T-helper 17 cell (primary cell): Measurements from ENCODE around the gene SBK1. TPM values are rescaled to one million over a fixed set of nuclear protein-coding genes. Genes with fewer than 3 reads are reported as not detected.

Experiments used
- ATAC-seq: fragments of 150-1000 bp; cut with Tn5 transposase; 2 replicates; pipeline ENCODE4 v1.10.0; 2021; ENCODE audit warnings: mild to moderate bottlenecking, moderate library complexity
- DNase-seq, 3 donors: peaks; one replicate each; pipeline versions ENCODE4 v3.0.0 to v3.0.0-alpha.2; 2020 to 2021
- H3K9me3 ChIP-seq: one replicate; pipeline ENCODE4 v1.7.0; 2013; ENCODE audit warnings: low read length, mild to moderate bottlenecking; ENCODE audit not compliant: control insufficient read depth, poor library complexity, severe bottlenecking
- H3K27ac Mint-ChIP-seq: one replicate; pipeline ENCODE4 v1.8.0; 2022; ENCODE audit warnings: mild to moderate bottlenecking, moderate library complexity, mixed read lengths
- H3K27me3 Mint-ChIP-seq: one replicate; pipeline ENCODE4 v1.8.0; 2022; ENCODE audit warnings: mixed read lengths
- H3K36me3 Mint-ChIP-seq: one replicate; pipeline ENCODE4 v1.8.0; 2022; ENCODE audit warnings: low read depth, mixed read lengths
- H3K4me1 Mint-ChIP-seq: one replicate; pipeline ENCODE4 v1.8.0; 2022; ENCODE audit warnings: mild to moderate bottlenecking, mixed read lengths
- H3K4me3 Mint-ChIP-seq: one replicate; pipeline ENCODE4 v1.8.0; 2022; ENCODE audit warnings: mild to moderate bottlenecking, moderate library complexity, mixed read lengths
- total RNA-seq, 4 donors: library from RNA in 2 of 4; stranded (reverse) in 2 of 4; gene quantifications; one replicate each; pipeline ENCODE4 v1.2.3 and lab custom pipeline; 2022 to 2026

Gene SBK1
- total RNA-seq, 2 donors from 2014 or later = 14.7 to 17.7 TPM

GRCh38 chr16:28265822-28266221 lies 26.5 kb upstream of the SBK1 start:
- ATAC-seq (no peak), DNase-seq (no peak)
- Mint-ChIP-seq H3K27me3 (peaks cover 18% of the 10 kb centered on the region), H3K36me3 (peaks cover 3% of the 10 kb centered on the region), H3K27ac (no peak overlapping the region), H3K4me1 (peaks cover 10% of the 10 kb centered on the region), H3K4me3 (no peak overlapping the region)
- no peaks in the 10 kb centered on the region for H3K9me3 ChIP-seq

- H3K27ac Mint-ChIP-seq = no peak overlapping the region
- ATAC-seq = no peak
These were observed 25.0 kb upstream of the SBK1 start for GRCh38 chr16:28267356-28267755.

GRCh38 chr16:28273511-28273910 lies 18.8 kb upstream of the SBK1 start:
- Mint-ChIP-seq H3K36me3 (peaks cover 2% of the 10 kb centered on the region), H3K27me3 (peaks cover 25% of the 10 kb centered on the region), H3K4me3 (no peak overlapping the region), H3K4me1 (peaks cover 31% of the 10 kb centered on the region), H3K27ac (no peak overlapping the region)
- DNase-seq (no peak), ATAC-seq (no peak)
- H3K9me3 ChIP-seq = no peaks in the 10 kb centered on the region

More at GRCh38 chr16:28267356-28267755, 25.0 kb upstream of the SBK1 start:
- Mint-ChIP-seq H3K4me3 (no peak overlapping the region), H3K36me3 (peaks cover 2% of the 10 kb centered on the region), H3K4me1 (peaks cover 7% of the 10 kb centered on the region), H3K27me3 (peaks cover 15% of the 10 kb centered on the region)
- no peaks in the 10 kb centered on the region for H3K9me3 ChIP-seq
- DNase-seq = no peak

DNA sequence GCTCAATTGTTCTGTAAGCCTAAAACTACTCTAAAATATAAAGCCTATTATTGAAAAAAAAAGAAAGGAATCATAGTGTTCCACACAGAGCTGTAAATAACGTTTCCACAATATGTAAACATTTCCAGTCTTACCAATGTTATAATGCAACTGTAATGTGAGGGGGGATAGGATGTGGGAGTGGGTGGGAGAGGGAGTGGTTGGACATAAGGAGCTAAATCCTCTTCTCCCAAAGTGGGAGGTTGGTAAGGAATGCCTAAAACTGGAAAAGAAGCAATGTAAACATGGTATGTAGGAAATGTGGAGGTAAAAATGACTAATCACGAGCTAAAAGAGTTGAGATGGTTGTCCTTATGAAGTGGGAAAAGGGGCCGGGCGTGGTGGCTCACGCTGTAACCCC lies 17.6 kb upstream of the SBK1 start:
- peaks cover 36% of the 10 kb centered on the region for H3K4me1 Mint-ChIP-seq
- ATAC-seq (no peak), DNase-seq (no peak)
- H3K4me3 Mint-ChIP-seq = no peak overlapping the region
- H3K36me3 Mint-ChIP-seq = peaks cover 2% of the 10 kb centered on the region
- no peaks in the 10 kb centered on the region for H3K9me3 ChIP-seq
- peaks cover 25% of the 10 kb centered on the region for H3K27me3 Mint-ChIP-seq
- H3K27ac Mint-ChIP-seq = no peak overlapping the region

DNA sequence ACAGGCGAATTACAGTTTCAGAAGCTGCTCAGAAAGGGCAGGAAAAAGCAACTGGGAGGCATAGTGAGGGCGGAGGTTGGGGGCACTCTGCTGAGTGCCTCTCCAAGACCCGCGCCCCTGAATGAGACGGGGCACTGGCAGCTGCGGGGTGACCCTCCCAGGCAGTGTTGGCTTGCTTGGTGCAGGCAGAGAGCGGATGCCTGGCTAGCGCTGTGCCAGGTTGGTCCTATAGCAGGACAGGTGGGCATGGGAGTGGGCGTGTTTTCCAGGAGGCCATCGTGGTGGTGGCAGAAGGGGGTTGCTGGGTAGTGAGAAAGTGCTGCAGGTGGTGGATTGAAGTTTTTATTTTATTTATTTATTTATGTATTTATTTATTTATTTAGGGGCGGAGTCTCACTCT lies 16.0 kb upstream of the SBK1 start:
- Mint-ChIP-seq H3K27me3 (peaks cover 25% of the 10 kb centered on the region), H3K27ac (peak overlapping the region; percentile 93)
- DNase-seq = no peak

DNA sequence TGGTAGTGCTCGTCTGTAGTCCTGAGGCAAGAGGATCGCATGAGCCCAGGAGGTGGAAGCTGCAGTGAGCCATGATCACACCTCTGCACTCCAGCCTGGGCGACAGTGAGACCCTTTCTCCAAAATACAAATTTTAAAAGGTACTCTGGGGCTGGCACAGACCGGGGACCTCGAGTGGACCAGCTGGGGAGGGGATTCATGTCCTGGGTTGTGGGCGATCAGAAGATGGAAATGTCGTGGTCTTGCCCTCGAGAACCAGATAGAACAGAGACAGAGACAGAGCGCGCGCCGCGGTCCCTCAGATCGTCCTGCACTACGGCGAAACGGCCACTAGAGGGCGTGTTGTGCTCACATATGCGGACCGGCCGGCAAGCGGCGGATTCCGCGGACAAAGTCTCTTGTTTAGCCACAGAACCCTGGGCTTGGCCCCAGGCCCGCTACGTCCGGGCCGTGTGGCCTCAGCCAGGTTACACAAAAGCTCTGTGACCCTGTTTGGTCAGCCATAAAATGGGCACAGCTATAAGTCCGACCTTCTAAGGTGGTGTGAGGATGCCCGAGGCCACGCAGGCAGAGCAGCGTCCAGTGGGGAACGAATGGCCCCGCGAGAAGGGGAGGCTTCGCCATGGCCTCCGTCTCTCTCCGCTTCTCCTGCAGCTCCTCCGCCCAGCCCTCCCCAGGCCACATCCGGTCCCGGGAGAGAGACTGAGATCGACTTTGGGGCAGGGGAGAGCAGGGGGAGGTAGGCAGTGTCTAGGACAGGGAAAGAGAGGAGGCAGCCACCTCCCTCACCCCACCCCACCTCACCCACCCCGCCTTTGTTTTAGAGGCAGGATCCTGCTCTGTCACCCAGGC lies 14.6 kb upstream of the SBK1 start:
- peaks cover 25% of the 10 kb centered on the region for H3K27me3 Mint-ChIP-seq

More for the DNA sequence above, 16.0 kb upstream of the SBK1 start:
- no peaks in the 10 kb centered on the region for H3K9me3 ChIP-seq
- ATAC-seq = no peak
- Mint-ChIP-seq H3K4me3 (peak overlapping the region; percentile 59), H3K4me1 (peaks cover 36% of the 10 kb centered on the region), H3K36me3 (peaks cover 2% of the 10 kb centered on the region)

DNA sequence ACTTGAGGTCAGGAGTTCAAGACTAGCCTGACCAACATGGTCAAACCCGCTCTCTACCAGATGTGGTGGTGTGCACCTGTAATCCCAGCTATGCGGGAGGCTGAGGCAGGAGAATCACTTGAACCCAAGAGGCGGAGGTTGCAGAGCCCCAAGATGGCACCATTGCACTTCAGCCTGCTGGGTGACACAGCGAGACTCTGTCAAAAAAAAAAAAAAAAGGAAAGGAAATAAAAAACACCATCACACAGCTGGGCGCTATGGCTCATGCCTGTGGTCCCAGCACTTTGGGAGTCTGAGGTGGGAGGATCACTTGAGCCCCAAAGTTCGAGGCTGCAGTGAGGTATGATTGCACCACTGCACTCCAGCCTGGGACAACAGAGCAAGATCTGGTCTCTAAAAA lies 13.3 kb upstream of the SBK1 start:
- DNase-seq = no peak

More for the DNA sequence above, 14.6 kb upstream of the SBK1 start:
- DNase-seq (peak; percentile 71 to 80 (median 73)), ATAC-seq (peak; percentile 91)
- H3K27ac Mint-ChIP-seq = peak overlapping the region; percentile 93
- H3K9me3 ChIP-seq = no peaks in the 10 kb centered on the region
- peaks cover 2% of the 10 kb centered on the region for H3K36me3 Mint-ChIP-seq
- peak overlapping the region; percentile 86 for H3K4me3 Mint-ChIP-seq
- H3K4me1 Mint-ChIP-seq = peaks cover 36% of the 10 kb centered on the region

GRCh38 chr16:28280881-28281836 lies 11.2 kb upstream of the SBK1 start:
- no peak for DNase-seq
- H3K27ac Mint-ChIP-seq = no peak overlapping the region
- no peak for ATAC-seq
- peaks cover 22% of the 10 kb centered on the region for H3K4me1 Mint-ChIP-seq
- no peaks in the 10 kb centered on the region for H3K36me3 Mint-ChIP-seq
- no peak overlapping the region for H3K4me3 Mint-ChIP-seq
- H3K9me3 ChIP-seq = no peaks in the 10 kb centered on the region
- peaks cover 3% of the 10 kb centered on the region for H3K27me3 Mint-ChIP-seq

More for the DNA sequence above, 13.3 kb upstream of the SBK1 start:
- Mint-ChIP-seq H3K36me3 (peaks cover 2% of the 10 kb centered on the region), H3K27me3 (peaks cover 19% of the 10 kb centered on the region), H3K27ac (peak overlapping the region; percentile 45), H3K4me1 (peaks cover 34% of the 10 kb centered on the region), H3K4me3 (no peak overlapping the region)
- H3K9me3 ChIP-seq = no peaks in the 10 kb centered on the region
- no peak for ATAC-seq

DNA sequence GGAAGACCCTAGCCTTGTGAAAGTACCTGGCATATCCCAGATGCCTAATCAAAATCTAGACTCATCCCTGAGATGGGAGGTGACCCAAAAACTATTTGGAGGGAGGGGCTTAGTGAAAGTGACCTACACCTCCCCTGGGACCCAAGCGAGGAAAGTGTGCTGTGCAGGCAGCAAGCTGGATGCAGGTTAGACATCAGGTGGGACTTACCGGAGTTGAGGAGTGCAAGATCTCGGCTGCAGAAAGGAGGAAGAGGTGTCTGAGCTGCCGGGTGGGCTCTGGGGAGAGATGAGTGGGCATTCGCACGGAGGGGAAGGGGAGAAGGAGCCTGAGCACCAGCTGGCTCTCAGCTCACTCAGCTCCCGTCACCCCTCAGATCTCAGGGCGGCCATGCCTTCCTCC lies 10.3 kb upstream of the SBK1 start:
- no peaks in the 10 kb centered on the region for H3K9me3 ChIP-seq
- H3K4me1 Mint-ChIP-seq = peaks cover 16% of the 10 kb centered on the region
- H3K4me3 Mint-ChIP-seq = no peak overlapping the region
- DNase-seq (no peak), ATAC-seq (no peak)
- no peaks in the 10 kb centered on the region for H3K27me3 Mint-ChIP-seq
- peak overlapping the region; percentile 66 for H3K27ac Mint-ChIP-seq
- no peaks in the 10 kb centered on the region for H3K36me3 Mint-ChIP-seq

DNA sequence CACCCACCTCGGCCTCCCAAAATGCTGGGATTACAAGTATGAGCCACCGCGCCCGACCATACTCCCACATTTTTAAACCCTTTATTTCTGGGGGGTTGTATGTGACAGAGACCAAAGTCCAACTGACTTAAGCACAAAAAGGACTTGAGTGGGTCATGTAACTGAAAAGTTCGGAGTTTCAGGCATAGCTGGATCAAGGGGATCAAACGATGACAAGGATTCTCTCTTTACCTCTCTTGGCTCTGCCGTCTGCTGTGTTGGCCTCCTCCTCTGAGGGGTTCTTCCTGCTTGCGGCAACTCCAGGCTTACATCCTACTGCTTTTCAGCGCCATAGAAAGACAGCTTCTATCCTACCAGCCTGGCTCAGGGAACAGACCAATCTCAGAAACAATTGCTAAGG lies 9.2 kb upstream of the SBK1 start:
- no peak overlapping the region for H3K4me3 Mint-ChIP-seq
- ATAC-seq (no peak), DNase-seq (no peak)
- no peaks in the 10 kb centered on the region for H3K9me3 ChIP-seq
- no peak overlapping the region for H3K27ac Mint-ChIP-seq
- H3K4me1 Mint-ChIP-seq = peaks cover 8% of the 10 kb centered on the region
- H3K36me3 Mint-ChIP-seq = no peaks in the 10 kb centered on the region
- H3K27me3 Mint-ChIP-seq = no peaks in the 10 kb centered on the region

- ATAC-seq = no peak
- no peak for DNase-seq
- H3K4me3 Mint-ChIP-seq = no peak overlapping the region
- no peaks in the 10 kb centered on the region for H3K9me3 ChIP-seq
- no peak overlapping the region for H3K27ac Mint-ChIP-seq
- no peaks in the 10 kb centered on the region for H3K36me3 Mint-ChIP-seq
- H3K4me1 Mint-ChIP-seq = peaks cover 11% of the 10 kb centered on the region
- H3K27me3 Mint-ChIP-seq = no peaks in the 10 kb centered on the region
These were observed 8.3 kb upstream of the SBK1 start for GRCh38 chr16:28283798-28284577.

DNA sequence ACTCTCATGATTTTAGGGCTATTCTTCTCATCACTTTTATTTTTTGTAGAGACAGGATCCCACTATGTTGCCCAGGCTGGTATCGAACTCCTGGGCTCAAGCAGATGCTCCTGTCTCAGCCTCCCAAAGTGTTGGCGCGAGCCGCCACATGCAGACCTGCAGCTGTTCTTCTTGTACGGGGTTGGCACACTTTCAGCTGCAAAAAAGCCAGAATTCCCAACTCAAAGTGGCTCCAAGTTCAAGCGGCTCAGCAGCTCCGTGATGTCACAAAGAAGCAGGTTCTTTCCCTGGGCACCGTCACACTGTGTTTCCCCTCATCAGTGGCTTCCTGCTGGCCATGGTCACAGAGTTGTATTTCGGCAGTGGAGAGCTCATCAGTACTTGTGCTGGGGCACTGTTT lies 6.7 kb upstream of the SBK1 start:
- Mint-ChIP-seq H3K4me3 (no peak overlapping the region), H3K36me3 (no peaks in the 10 kb centered on the region), H3K27ac (no peak overlapping the region), H3K4me1 (peaks cover 18% of the 10 kb centered on the region), H3K27me3 (no peaks in the 10 kb centered on the region)
- no peaks in the 10 kb centered on the region for H3K9me3 ChIP-seq
- ATAC-seq (no peak), DNase-seq (no peak)
